GM18526 (cell line): ENCODE results near the gene BCL11A.

ENCODE experiments used
- POLR2A ChIP-seq: IDR thresholded peaks from 3 replicates; pipeline ENCODE4 v1.6.1; 2011; ENCODE audit not compliant: insufficient read length; ENCODE audit errors: extremely low read depth

BCL11A gene

GRCh38 chr2:60440079-60440766, 113.2 kb downstream of the BCL11A start:
- TF ChIP-seq POLR2A = no peak

GRCh38 chr2:60439219-60439974, 114.1 kb downstream of the BCL11A start:
- TF ChIP-seq POLR2A = peak; percentile 29

GRCh38 chr2:60438653-60439052, 114.8 kb downstream of the BCL11A start:
- no peak for TF ChIP-seq POLR2A

- TF ChIP-seq POLR2A = no peak
These were observed 115.3 kb downstream of the BCL11A start for GRCh38 chr2:60438131-60438530.

GRCh38 chr2:60437080-60437696, 116.3 kb downstream of the BCL11A start:
- TF ChIP-seq POLR2A = no peak

GRCh38 chr2:60433018-60433596, 120.3 kb downstream of the BCL11A start:
- no peak for TF ChIP-seq POLR2A

- no peak for TF ChIP-seq POLR2A
These were observed 121.3 kb downstream of the BCL11A start for GRCh38 chr2:60432035-60432601.

GRCh38 chr2:60429681-60430080, 123.8 kb downstream of the BCL11A start:
- TF ChIP-seq POLR2A = no peak

- TF ChIP-seq POLR2A = no peak
These were observed 126.6 kb downstream of the BCL11A start for GRCh38 chr2:60426880-60427279.

GRCh38 chr2:60426341-60426740, 127.1 kb downstream of the BCL11A start:
- TF ChIP-seq POLR2A = no peak

- no peak for TF ChIP-seq POLR2A
These were observed 129.2 kb downstream of the BCL11A start for GRCh38 chr2:60424233-60424632.

GRCh38 chr2:60423505-60423904, 129.9 kb downstream of the BCL11A start:
- TF ChIP-seq POLR2A = no peak

- TF ChIP-seq POLR2A = no peak
These were observed 130.5 kb downstream of the BCL11A start for GRCh38 chr2:60422826-60423483.

GRCh38 chr2:60416221-60417008, 137.0 kb downstream of the BCL11A start:
- TF ChIP-seq POLR2A = no peak

GRCh38 chr2:60415814-60416213, 137.6 kb downstream of the BCL11A start:
- TF ChIP-seq POLR2A = no peak
